T1000 (cell line): ENCODE results near the gene CDC42BPB.
"Not testable (repeated sequence)": the region's sequence is repeated elsewhere in the genome, so short reads cannot be mapped to it uniquely, and the experiment has no call there.

Experiments used
- DNase-seq: peaks from one replicate; lab custom pipeline; 2025; ENCODE audit warnings: mixed read lengths; lab: John Stamatoyannopoulos, UW

Gene CDC42BPB

GRCh38 chr14:102900631-102901571 is 156.4 kb downstream of the CDC42BPB start:
- DNase-seq: no peak

DNA sequence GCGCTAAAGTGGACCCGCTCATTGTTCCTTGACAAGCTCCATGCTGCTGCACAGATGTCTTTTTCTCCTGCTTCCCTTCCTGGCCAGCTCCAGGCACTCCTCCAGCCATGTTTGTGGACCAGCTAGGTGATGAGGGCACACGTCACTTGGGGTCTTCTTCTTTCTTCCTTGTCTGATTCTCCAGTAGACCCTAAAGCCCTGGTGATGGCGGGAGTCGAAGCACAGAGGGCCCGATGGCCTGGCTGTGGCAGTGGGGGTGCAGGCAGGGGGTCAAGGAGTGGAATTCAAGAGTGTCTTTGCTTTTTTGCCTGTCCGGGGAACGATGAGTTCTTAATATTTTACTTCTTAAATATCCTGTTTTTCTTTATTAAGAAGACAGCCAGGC is 157.8 kb downstream of the CDC42BPB start:
- no peak for DNase-seq

DNA sequence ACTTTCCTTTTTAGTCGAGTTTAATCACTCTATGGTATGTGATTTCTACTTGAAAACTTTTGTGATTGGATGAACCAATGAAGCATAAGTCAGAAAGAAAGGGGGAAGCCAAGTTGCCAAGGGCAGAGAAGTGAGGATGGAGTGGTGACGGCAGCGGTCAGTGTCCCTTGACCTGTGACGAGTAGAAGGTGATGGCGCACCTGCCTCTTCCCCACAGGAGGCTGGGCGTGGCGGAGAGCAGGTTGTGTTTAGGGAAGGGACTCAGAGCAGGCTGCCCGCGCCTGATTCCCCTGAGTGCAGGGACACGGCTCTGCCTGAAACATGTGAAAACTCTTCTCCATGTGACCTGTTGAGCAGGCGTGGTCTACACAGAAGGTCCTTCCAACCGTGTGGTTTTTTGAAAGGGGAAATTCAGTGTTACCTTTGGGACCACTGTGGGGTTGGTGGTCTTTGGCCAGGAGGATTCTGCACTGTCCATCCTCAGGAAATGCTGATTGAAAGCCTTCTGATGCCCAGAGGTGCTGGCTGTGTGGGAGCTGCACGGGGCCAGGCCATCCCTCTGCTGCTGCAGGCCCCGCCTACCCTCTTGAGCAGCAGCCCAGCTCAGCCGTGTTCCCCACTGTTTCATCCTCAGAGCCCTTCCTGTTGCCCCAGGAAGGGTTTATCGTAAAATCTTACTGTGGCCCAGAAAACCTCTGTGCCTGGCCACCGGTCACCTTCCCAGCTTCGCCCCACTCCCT is 158.4 kb downstream of the CDC42BPB start:
- DNase-seq: no peak

- no peak for DNase-seq
These were observed 159.1 kb downstream of the CDC42BPB start for GRCh38 chr14:102898298-102898697.

- no peak for DNase-seq
These were observed 159.9 kb downstream of the CDC42BPB start for GRCh38 chr14:102897299-102898027.

DNA sequence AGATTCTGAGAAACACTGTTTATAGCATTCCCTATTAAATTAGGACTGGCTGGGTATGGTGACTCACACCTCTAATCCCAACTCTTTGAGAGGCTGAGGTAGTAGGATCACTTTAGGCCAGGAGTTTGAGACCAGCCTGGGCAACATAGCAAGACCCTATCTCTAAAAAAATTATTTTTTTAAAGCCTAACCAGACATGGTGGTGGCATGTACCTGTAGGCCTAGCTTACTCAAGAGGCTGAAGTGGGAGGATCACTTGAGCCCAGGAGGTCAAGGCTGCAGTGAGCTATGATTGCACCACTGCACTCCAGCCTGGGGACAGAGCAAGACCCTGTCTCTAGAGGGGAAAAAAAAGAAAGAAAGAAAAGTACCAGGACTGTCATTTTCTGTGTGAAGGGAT is 160.6 kb downstream of the CDC42BPB start:
- not testable (repeated sequence) for DNase-seq

DNA sequence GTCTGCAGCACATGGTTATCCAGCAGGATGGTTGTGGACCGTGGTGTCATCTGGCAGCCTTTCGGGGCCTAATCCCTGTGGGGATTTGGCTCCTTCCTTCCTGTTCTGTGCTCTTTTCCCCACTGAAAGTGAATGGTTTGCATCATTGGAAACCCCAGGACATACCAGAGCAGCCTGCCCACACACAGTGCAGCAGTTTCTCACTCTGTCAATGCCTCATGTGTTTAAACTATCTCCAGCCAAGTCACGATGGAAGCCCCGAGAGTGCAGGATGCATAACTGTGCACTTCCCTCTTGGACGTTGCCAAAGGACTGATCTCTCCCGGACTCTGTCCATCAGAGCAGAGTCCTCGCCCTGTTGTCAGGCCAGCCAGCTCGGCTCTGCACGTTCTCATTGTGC is 163.9 kb downstream of the CDC42BPB start:
- no peak for DNase-seq

DNA sequence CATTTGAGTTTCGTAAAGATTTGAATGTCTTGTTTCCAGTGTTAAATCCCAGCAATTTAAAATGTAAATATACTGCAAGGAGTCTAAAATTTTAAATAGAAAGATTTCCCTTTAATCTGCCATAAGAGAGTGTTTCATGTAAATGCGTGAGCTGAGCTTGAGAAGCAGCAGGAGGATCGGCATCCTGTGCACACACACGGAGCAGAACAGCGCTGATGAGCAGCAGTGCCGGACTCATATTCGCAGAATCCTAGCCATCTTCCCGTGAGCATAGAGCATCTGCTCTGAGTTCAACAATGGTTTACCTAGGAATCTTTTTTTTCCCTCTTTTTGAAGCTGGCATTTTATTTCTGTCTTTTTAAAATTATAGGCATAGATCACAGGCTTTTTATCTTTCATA is 164.7 kb downstream of the CDC42BPB start:
- no peak for DNase-seq

- DNase-seq: no peak
These were observed 165.8 kb downstream of the CDC42BPB start for GRCh38 chr14:102891556-102891955.

DNA sequence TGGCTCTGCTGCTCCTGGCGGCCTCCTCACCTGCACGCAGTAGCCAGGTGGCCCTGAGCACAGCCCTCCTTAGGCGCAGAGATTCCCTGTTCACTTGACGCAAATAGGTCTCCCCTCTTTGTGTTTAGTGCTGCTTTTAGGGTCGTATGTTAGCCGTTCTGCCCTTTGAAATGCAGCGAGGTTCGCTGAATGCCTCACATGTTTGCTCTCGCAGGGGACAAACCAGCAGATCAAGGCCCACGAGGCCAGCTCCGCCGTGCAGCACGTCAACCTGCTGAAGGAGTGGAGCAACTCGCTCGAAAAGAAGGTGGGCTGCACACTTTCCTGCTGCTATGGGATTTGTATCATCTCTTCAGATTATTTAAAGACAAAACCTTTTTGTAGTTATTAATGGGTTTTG is 166.2 kb downstream of the CDC42BPB start:
- DNase-seq: no peak

- DNase-seq: no peak
These were observed 167.7 kb downstream of the CDC42BPB start for GRCh38 chr14:102889615-102890014.

DNA sequence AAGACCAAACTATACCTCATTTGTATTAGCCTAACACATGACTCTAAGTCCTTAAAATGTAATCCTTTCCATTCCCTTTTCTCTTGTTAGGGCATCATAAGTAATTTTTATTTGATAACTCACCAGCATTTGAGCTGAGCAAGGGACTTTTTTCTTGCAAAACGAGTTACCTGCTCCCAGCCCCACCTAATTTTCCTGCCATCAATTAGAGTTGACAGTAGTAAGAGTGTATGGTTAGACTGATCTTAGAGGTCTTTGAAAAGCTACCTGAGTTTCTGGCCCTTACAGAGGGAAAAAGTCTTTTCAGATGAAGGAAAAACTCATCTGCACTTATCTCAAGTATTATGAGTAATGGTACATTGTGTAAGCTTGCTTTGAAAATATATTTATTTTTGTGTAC is 168.6 kb downstream of the CDC42BPB start:
- no peak for DNase-seq

DNA sequence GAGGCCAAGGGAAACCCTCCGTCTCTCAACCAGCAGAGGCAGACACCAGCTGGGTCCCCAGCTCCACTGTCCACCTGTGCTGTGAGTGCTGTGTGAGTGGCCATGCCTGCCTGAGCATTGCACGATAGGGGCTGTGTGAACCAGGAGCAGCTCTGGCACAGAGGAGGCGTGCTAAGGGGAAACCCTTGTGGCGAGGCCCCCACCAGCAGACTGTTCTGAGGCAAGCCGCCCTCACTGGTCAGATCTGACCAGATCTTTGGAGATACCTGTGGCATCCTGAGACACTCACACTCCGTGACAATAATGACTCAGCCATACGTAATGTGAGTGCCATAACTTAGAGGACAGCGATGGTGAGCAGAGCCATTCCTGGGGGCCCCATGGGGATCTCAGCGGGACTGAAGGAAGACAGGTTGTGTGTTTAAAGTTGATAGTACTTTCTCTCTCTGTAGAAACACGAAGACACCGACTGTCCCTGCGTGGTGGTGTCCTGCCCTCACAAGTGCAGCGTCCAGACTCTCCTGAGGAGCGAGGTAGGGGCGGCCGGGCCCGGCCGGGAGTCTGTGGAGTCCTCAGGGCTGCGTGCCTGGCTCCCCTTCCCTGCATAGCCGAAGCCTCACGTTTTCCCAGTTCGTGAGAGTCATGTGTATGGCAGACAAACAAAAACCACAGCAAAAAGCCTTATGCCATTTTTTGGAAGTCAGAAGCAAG is 171.5 kb downstream of the CDC42BPB start:
- no peak for DNase-seq

DNA sequence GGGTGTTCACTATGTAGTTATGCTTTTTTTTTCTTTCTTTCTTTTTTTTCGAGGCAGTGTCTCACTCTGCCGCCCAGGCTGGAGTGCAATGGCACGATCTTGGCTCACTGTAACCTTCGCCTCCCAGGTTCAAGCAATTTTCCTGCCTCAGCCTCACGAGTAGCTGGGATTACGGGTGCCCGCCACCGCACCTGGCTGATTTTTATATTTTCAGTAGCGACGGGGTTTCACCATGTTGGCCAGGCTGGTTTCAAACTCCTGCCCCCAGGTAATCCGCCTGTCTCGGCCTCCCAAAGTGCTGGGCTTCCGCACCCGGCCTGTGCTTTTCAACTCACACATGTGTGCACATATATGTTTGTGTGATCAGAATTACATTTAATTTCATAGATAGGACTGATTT is 173.8 kb downstream of the CDC42BPB start:
- no peak for DNase-seq

DNA sequence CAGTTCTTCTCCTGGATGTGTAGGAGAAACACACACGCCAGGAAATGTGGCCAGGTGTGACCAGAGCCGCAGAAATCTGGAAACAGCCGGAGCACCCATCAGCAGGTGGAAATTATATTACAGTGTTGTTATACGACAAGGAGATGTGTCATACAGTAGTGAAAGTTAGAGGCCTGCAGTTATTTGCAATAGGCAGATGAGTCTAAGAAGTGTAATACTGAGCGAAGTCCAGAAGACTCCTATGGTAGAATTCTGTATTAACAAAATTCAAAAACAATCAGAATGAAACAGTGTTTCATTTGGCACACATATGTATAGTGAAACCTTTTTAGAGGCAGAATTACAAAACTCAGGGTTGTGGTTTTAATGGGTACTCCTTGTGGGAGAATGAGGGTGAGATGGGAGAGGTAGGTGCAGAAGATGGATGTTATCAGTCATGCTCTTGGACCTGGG is 174.2 kb downstream of the CDC42BPB start:
- DNase-seq: no peak
